ENCODE measurements around the gene CFAP97D2.
"Not testable (repeated sequence)": the region's sequence is repeated elsewhere in the genome, so short reads cannot be mapped to it uniquely, and the experiment has no call there.

The CFAP97D2 gene

GRCh38 chr13:114179087-114179658 is at the start of gene CFAP97D2:
Gene CFAP97D2 (plus strand): TSS chr13:114179257. CDS start chr13:114179331, 74 bp downstream.
- Mint-ChIP-seq H3K27me3 (no peaks in the 10 kb centered on the region), H3K4me3 (no peak within 1 kb of the TSS), H3K4me1 (peaks cover 55% of the 10 kb centered on the region), H3K9me3 (peaks cover 9 to 12% of the 10 kb centered on the region in 2 donors), H3K27ac (no peak within 1 kb of the TSS)
- DNase-seq (no peak), ATAC-seq (no peak)

- Mint-ChIP-seq H3K27me3 (no peaks in the 10 kb centered on the region), H3K9me3 (peaks cover 10 to 18% of the 10 kb centered on the region in 2 donors), H3K27ac (peak overlapping the region; percentile 88 to 97), H3K4me1 (peaks cover 72% of the 10 kb centered on the region), H3K4me3 (peak overlapping the region; percentile 98 to 100)
- peak; percentile 21 for ATAC-seq
- peak; percentile 34 to 62 for DNase-seq
Observed at GRCh38 chr13:114129649-114130062, 49.4 kb upstream of the CFAP97D2 start.

GRCh38 chr13:114130131-114130836 is 48.8 kb upstream of the CFAP97D2 start:
- ATAC-seq (no peak), DNase-seq (no peak)
- peak overlapping the region; percentile 98 to 100 for H3K4me3 Mint-ChIP-seq
- no peaks in the 10 kb centered on the region for H3K27me3 Mint-ChIP-seq
- peaks cover 69% of the 10 kb centered on the region for H3K4me1 Mint-ChIP-seq
- peaks cover 6 to 13% of the 10 kb centered on the region in 2 donors for H3K9me3 Mint-ChIP-seq
- H3K27ac Mint-ChIP-seq = peak overlapping the region; percentile 97

GRCh38 chr13:114130837-114131582 is 48.0 kb upstream of the CFAP97D2 start:
- H3K27me3 Mint-ChIP-seq = no peaks in the 10 kb centered on the region
- peak; percentile 50 to 73 for DNase-seq
- H3K27ac Mint-ChIP-seq = peak overlapping the region; percentile 97
- ATAC-seq = peak; percentile 55
- peak overlapping the region; percentile 98 to 100 for H3K4me3 Mint-ChIP-seq
- H3K9me3 Mint-ChIP-seq = peaks cover 5 to 8% of the 10 kb centered on the region in 2 donors
- peaks cover 62% of the 10 kb centered on the region for H3K4me1 Mint-ChIP-seq

GRCh38 chr13:114131583-114132418 is 47.3 kb upstream of the CFAP97D2 start:
- Mint-ChIP-seq H3K4me3 (peak overlapping the region; percentile 98 to 100), H3K27ac (peak overlapping the region; percentile 97), H3K27me3 (no peaks in the 10 kb centered on the region), H3K4me1 (peaks cover 54% of the 10 kb centered on the region), H3K9me3 (no peaks in the 10 kb centered on the region)
- DNase-seq (peak; percentile 36 to 45), ATAC-seq (peak; percentile 8)

GRCh38 chr13:114132419-114133121 is 46.5 kb upstream of the CFAP97D2 start, which contains the start of gene RASA3:
Gene RASA3 (minus strand): TSS chr13:114132623. CDS start chr13:114132489, 134 bp downstream.
- peaks cover 46% of the 10 kb centered on the region for H3K4me1 Mint-ChIP-seq

GRCh38 chr13:114133126-114133525 is 45.9 kb upstream of the CFAP97D2 start:
- H3K4me3 Mint-ChIP-seq, H3K9me3 Mint-ChIP-seq, H3K27me3 Mint-ChIP-seq, ATAC-seq, DNase-seq, H3K27ac Mint-ChIP-seq: not testable (repeated sequence)
- H3K4me1 Mint-ChIP-seq = peaks cover 41% of the 10 kb centered on the region

More at GRCh38 chr13:114132419-114133121, 46.5 kb upstream of the CFAP97D2 start, which contains the start of gene RASA3:
- no peaks in the 10 kb centered on the region for H3K27me3 Mint-ChIP-seq
- peak within 1 kb of the TSS; percentile 97 for H3K27ac Mint-ChIP-seq
- no peaks in the 10 kb centered on the region for H3K9me3 Mint-ChIP-seq
- DNase-seq = peak; percentile 47 to 72
- ATAC-seq = peak; percentile 44
- H3K4me3 Mint-ChIP-seq = peak within 1 kb of the TSS; percentile 98 to 100

- H3K27me3 Mint-ChIP-seq, H3K9me3 Mint-ChIP-seq, H3K27ac Mint-ChIP-seq, ATAC-seq, DNase-seq: not testable (repeated sequence)
- peaks cover 37% of the 10 kb centered on the region for H3K4me1 Mint-ChIP-seq
- peak overlapping the region; percentile 20 to 69 for H3K4me3 Mint-ChIP-seq
Observed at GRCh38 chr13:114133552-114133951, 45.5 kb upstream of the CFAP97D2 start.

- Mint-ChIP-seq H3K27ac (no peak overlapping the region), H3K4me1 (peaks cover 29% of the 10 kb centered on the region), H3K27me3 (no peaks in the 10 kb centered on the region), H3K4me3 (peak overlapping the region; percentile 20 to 69), H3K9me3 (peaks cover 0 to 4% of the 10 kb centered on the region in 2 donors)
- no peak for ATAC-seq
- DNase-seq = no peak
Observed at GRCh38 chr13:114134111-114134943, 44.7 kb upstream of the CFAP97D2 start.

- no peak for DNase-seq
- peaks cover 0 to 4% of the 10 kb centered on the region in 2 donors for H3K9me3 Mint-ChIP-seq
- H3K4me1 Mint-ChIP-seq = peaks cover 21% of the 10 kb centered on the region
- no peak overlapping the region for H3K4me3 Mint-ChIP-seq
- H3K27ac Mint-ChIP-seq = no peak overlapping the region
- ATAC-seq = no peak
- no peaks in the 10 kb centered on the region for H3K27me3 Mint-ChIP-seq
Observed at GRCh38 chr13:114134944-114135610, 44.0 kb upstream of the CFAP97D2 start.

- ATAC-seq (no peak), DNase-seq (no peak)
- H3K27me3 Mint-ChIP-seq = no peaks in the 10 kb centered on the region
- H3K4me3 Mint-ChIP-seq = no peak overlapping the region
- H3K27ac Mint-ChIP-seq = no peak overlapping the region
- peaks cover 15% of the 10 kb centered on the region for H3K4me1 Mint-ChIP-seq
- peaks cover 0 to 4% of the 10 kb centered on the region in 2 donors for H3K9me3 Mint-ChIP-seq
Observed at GRCh38 chr13:114135731-114136171, 43.3 kb upstream of the CFAP97D2 start.

- no peak overlapping the region for H3K4me3 Mint-ChIP-seq
- H3K4me1 Mint-ChIP-seq = peaks cover 14% of the 10 kb centered on the region
- H3K27me3 Mint-ChIP-seq = no peaks in the 10 kb centered on the region
- H3K9me3 Mint-ChIP-seq = peaks cover 0 to 4% of the 10 kb centered on the region in 2 donors
- H3K27ac Mint-ChIP-seq = no peak overlapping the region
- DNase-seq = no peak
- no peak for ATAC-seq
Observed at GRCh38 chr13:114136576-114136975, 42.5 kb upstream of the CFAP97D2 start.

All from stimulated activated naive CD8-positive, alpha-beta T cell treated with anti-CD3 and anti-CD28 coated beads, Interleukin-15, amount 100 ng/mL, for 72 hours (primary cell).